HG03571 (cell line): ENCODE data around the gene ACTL10.
"Not testable (repeated sequence)": the region's sequence is repeated elsewhere in the genome, so short reads cannot be mapped to it uniquely, and the experiment has no call there.

Experiments used
- ATAC-seq: cut with Tn5 transposase; IDR thresholded peaks from one replicate; pipeline ENCODE4 v1.9.1; 2021; ENCODE audit not compliant: unreplicated experiment

Gene ACTL10

DNA sequence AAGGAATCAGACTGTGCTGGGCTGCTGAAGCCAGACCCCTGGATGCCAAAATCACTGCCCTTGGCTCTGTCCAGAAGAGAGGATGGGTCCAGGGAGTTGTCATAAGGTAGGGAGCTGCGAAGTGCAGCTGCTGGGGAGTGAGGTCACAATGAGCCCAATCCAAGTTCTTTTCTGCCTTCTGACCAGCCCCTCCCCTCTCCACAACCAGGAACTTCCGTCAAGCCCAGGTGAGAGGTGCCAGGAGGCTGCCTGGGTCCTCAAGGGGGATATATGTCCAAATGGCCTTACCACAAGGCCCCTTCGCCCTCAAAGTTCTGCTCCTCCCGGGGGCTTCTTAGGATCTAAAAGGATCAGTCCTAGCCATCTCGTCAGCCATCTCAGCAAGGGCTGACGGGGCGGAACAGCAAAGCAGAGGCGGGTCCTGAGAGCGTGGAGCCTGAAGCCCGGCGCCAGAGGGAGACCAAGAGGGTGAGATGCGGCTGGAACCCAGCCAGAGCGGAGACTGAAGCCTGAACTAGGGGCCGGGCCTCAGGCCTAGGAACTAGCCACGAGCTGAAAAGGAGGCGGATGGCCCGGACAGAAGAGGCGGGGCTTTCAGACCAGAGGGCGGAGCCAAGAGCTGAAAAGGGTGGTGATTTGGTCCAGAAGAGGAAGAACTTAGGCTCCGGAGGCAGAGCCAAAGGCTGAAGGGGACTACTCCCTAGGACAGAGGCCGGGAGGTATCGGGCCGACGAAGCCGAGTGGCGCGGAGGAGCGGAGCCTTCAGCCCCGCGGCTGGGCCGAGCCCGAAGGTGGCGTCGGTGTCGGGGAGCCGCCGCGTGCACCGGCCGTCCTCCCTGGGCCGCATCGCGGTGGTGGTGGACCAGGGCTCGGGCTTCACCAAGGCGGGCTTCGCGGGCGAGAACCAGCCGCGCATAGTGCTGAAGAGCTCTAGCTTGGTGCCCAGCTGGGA is at the start of gene ACTL10:
ACTL10 (plus strand) TSS at position 651 of the 952 bp plus-strand sequence. CDS start 555 bp downstream, outside the sequence.
- ATAC-seq = peak; percentile 54

DNA sequence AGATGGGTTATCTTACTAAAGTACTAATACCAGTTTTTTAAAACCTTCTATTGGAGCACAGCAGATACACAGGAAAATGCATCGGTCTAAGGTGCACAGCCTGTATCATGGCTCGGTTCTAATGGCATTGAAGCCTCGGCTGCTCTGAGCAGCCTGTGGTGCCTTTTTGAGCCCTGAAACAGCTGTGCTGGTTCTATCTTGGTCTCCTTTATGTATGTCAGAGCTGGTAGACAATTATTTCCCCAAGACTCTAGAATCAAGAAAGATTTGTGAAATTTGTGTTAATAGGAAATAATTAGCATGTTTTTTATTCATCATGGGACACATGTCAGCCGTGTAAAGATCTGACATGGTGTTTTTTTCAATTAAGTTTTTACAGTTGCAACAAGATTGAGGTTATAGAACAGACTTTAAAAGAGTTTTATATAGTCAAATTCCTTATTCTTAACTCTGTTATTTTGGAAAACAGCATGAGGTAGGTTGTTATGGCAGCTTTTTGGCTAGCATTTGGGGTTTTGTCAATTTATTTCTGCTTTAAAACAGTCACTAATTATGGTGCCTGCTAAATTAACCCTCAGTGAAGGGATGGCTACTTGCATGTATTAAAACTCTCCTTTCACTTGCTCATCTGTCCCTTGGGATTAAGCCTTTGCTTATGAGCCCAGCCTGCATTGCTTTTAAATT is 44.9 kb upstream of the ACTL10 start:
- ATAC-seq = no peak

DNA sequence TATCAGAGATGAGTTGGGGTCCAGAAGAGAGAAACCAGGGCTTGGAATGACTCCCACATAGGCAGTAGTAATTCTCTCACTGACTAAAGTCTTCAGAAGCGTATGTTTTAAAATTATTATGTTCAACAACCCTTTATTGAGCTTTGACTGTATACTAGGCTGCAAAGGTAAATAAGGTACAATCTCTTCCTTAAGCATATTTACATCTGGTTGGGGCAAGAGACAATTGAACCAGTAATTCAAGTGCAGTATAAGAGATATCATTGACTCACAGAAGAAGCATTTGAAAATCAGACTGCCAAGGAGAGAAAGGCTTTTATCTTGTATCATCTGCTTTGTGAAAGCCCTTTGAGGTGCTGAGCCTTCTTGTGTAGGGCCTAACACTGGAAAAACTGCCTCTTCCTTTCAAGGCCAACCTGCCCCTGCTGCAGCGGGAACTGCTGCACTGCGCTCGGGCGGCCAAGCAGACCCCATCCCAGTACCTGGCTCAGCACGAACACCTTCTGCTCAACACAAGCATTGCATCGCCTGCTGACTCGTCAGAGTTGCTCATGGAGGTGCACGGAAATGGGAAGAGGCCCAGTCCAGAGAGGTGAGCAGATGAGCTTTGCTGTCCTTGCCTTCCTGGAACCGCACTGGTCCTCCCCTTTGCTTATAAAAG is 43.9 kb upstream of the ACTL10 start:
- no peak for ATAC-seq

DNA sequence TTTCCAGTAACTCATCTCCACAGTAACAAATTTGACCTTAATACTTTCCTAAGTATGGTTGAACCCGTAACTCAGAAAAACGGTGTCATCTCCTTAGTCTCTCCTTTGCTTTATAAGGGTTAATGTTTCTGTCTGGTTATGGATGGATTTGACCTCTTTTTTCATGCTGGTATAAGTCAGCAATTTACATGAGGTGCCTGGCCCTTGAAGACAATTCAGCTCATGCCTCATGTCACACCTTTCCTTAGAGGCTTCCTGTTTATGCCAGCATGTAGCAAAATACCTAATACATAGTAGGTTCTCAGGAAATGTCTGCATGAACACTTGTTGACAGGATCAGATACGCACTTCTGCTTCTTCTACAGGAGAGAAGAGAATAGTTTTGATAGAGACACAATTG is 42.3 kb upstream of the ACTL10 start:
- no peak for ATAC-seq

DNA sequence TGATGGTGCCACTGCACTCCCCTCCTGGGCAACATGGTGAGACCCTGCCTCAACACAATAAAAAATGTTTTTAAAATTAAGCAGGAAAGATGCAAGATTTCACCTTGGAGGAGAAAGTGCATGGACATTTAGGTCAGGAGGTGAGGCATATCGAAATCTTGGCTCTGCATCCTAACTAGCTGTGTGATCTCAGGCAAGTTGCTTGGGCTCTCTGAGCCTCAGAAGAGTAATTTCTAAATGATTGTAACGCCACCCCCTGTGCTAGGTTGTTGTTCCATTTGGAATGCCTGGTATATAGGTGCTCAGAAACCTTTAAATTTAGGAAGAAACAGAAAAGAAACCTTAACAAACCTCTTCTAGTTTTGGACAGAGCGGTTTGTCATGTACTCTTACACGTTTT is 40.6 kb upstream of the ACTL10 start:
- no peak for ATAC-seq

DNA sequence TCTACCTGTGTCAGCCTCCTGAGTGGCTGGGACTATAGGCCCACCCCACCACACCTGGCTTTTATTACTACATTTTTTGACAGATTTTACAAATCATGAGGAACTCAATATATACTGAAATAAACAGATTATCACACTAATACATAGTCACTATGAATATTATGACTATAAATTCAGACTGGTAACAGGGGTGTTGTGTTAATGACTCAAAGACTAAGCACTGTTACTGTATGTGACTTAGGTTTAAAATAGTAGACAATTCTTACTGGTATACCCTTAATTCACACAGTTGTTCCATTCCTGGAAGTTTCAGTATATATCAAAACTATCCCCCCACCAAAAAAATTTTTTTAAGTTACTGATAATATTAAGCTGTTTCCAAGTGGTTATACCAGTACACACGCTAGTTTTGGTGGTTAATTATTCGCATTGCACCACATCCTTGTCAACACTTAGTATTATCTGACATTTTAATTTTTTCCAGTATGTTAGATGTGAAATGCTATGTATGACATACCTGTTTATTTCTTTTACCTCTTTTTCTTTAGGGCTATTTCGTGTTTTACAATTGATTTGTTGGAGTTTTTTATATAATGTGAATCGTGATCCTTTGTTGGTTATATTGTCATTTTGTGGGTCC is 39.0 kb upstream of the ACTL10 start:
- ATAC-seq = no peak

DNA sequence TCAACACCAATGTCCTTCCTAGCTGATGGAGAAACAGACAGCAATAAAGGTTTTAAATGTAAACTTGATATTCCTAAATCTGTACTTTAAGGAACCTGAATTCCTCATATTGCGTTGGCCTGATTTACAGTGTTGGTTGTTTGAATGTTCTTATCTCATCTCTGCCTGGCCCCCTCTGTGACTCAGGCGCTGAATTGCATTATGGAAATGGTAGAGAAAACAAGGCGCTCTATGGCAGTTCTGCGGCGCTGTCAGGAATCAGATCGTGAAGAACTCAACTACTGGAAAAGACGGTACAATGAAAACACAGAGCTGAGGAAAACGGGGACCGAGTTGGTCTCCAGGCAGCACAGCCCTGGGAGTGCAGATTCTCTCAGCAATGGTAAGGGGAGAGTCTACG is 37.2 kb upstream of the ACTL10 start:
- no peak for ATAC-seq

DNA sequence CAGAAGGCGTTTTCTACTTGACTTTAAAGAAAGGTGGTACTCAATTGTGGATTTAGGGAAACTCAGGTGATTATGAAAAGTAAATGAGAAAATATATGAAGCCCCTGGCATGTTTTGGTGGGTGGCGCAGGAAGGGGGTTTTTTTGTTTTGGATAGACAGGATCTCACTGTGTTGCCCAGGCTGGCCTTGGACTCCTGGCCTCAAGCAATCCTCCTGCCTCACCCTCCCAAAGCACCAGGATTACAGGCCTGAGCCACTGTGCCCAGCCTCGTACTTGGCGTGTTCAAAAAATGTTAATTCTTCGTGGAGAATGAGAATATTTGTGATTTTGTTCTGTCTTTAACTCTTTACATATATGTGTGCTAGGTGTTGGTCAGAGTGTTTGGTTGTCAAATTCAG is 36.8 kb upstream of the ACTL10 start:
- ATAC-seq = no peak

DNA sequence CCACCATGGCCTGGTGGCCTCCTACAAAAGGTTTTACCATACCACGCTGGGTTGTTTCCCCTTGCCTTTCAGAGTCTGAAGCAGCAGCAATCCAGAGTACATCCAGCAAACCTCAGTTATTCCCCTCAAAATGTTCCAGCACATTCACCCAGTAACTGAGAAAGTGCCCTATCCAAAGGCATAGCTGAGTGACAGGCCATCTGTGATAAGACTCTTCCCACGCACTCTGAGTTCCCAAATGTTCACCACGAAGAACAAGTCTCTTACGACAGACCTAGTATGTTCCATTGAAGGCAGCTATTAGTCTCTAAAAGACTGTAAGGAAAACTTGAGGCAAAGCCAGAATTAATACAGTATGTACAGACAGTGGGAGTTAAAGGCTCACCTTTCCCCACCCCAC is 36.2 kb upstream of the ACTL10 start:
- no peak for ATAC-seq

DNA sequence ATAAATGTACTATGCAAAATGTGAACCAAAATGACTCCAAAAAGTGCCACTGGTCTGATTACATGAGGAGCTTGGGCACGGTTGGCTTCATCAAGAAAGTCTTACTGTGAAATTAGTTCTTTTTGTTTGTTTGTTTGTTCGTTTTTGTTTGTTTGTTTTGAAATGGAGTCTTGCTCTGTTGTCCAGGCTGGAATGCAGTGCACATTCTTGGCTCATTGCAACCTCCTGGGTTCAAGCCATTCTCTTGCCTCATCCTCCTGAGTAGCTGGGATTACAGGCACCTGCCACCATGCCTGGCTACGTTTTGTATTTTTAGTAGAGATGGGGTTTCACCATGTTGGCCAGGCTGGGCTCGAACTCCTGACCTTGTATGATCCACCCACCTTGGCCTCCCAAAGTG is 34.8 kb upstream of the ACTL10 start:
- not testable (repeated sequence) for ATAC-seq

DNA sequence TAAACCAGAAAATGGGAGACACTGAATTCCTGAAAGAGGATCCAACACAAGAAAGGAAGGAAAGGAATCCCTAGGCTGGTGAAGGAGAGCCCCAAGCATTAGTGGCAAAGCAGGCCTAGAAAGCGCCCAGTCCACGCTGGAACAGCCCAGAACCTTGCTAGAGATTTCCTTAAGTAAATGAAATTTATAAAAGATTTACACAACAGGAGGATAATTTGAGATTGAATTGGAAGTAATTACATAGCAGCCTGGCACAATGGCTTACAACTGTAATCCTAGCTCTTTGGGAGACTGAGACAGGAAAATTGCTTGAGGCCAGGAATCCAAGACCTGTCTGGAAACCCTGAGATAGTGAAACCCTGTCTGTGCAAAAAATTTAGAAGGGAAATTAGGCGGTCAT is 31.4 kb upstream of the ACTL10 start:
- ATAC-seq = no peak

DNA sequence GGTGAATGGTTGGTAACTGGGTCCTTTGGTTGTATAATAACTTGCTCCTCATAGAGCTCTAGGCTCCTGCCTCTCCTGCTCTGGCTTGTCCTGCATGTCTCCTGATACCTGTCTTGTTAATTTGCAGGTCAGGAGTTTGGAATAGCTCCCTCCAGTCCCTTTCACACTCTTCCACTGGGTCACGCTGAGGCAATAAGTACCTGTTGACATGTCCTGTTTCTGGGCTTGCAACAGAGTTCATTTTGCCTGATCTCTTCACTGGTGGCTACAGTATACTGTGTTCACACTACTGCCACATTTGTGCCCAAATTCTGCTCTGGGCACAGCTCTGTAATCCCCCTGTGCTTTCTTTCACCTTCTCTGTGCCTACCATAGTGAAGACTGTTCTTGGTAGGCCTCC is 30.0 kb upstream of the ACTL10 start:
- ATAC-seq = no peak

DNA sequence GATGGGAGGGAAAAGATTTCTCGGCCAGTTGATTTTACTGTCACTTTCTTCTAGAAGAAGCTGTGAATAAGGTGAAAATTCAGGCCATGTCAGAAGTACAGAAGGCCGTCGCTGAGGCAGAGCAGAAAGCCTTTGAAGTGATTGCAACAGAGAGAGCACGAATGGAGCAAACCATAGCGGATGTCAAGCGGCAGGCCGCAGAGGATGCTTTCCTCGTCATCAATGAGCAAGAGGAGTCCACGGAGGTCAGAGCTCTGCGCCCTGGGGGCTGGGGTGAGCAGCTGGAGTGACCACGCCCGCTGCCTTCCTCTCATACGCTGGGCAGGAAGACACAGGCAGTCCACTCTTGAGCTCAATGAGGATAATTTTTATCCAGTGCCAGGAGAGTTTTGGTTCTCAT is 26.5 kb upstream of the ACTL10 start:
- ATAC-seq = no peak

DNA sequence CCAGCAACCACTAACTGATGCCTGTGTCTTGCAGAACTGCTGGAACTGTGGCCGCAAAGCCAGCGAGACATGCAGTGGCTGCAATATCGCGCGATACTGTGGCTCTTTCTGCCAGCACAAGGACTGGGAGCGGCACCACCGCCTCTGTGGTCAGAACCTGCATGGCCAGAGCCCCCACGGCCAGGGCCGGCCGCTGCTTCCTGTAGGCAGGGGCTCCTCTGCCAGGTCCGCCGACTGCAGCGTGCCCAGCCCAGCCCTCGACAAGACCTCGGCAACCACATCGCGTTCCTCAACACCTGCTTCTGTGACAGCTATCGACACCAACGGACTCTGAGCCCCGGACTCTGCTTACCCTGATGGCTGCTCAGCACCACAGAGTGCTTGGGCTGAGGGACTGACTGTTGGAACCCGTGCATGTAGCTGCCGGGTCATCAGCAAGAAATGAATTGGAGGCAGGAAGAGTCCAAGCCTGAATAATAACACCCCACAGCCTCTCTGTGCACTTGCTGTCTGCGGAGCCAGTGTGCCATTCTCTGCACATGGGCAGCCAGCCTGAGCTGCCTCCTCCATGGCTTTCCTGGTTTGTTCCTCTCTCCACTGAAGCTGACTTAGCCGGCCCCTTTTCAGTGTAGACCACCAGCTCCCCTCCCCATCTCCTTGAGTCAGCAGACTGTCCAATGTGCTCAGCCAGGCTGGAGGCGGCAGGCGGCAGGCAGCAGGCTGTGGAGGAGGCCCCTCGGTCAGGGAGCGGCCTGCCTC is 22.3 kb upstream of the ACTL10 start:
- no peak for ATAC-seq

DNA sequence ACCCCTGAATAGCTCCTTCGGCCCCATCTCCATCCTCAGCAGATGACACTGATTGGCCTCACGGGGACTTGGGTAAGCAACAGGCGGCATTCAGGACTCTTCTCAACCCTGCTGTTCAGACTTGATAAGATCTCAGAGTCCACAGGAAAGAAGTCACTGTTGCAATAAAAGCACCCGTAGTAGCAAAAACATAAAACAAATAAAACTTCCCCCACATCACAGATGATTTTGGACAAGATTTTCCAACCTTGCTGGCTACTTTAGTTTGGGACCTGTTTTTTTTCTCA is 21.7 kb upstream of the ACTL10 start:
- no peak for ATAC-seq

DNA sequence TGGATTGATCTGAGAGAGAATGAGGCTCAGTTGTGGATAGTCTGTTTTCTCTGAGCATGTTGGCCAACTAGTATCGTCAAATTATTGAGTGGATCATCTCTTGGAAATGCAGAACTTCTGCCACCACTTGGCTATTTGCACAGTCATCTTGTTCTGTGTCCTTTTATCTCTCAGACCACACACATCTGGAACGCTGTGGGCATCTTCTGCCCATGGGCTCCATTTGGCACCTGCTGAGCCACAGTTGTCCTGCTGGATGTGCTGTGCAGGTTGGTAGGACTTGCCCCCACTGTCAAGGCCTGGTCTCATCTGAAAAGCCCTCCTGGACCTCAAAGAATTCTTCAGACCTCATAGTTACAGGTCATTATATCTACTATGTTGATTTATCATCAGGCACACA is 21.3 kb upstream of the ACTL10 start:
- ATAC-seq = no peak

DNA sequence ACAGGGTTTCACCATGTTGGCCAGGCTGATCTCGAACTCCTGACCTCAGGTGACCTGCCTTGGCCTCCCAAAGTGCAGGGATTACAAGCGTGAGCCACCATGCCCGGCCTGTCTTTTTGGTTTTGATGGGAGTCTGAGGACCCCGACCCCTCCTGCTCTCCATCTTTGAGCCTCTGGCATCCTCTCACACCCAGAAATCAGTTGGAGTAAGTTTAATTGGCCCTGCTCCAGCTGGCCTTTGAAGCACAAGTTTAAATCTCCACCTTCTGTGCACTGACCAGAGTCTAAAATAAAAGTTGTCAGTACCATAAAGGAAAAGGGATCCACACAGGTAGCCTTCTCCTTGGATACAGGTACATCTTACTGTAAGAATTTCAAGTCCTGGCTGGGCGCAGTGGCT is 20.6 kb upstream of the ACTL10 start:
- no peak for ATAC-seq

DNA sequence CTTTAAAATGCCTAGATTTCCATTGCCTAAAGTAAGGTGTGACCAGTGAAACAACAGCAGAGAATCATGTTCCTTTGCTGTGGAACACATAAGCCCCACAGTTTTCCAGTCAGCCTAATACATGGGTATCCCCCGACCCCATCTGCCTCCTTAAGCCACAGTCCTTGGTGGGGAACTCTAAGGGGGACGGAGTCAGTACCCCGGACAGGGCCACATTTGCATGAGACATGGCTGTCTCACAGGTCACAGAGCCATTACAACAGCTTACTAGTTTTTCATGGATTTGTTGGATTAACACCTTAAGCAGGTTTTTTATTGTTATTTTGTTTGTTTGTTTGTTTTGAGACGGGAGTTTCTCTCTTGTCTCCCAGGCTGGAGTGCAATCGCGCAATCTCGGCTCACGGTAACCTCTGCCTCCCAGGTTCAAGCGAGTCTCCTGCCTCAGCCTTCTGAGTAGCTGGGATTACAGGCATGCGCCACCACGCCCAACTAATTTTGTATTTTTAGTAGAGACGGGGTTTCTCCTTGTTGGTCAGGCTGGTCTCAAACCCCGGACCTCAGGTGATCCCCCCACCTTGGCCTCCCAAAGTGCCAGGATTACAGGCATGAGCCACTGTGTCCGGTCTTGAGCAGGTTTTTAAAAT is 19.7 kb upstream of the ACTL10 start:
- not testable (repeated sequence) for ATAC-seq

DNA sequence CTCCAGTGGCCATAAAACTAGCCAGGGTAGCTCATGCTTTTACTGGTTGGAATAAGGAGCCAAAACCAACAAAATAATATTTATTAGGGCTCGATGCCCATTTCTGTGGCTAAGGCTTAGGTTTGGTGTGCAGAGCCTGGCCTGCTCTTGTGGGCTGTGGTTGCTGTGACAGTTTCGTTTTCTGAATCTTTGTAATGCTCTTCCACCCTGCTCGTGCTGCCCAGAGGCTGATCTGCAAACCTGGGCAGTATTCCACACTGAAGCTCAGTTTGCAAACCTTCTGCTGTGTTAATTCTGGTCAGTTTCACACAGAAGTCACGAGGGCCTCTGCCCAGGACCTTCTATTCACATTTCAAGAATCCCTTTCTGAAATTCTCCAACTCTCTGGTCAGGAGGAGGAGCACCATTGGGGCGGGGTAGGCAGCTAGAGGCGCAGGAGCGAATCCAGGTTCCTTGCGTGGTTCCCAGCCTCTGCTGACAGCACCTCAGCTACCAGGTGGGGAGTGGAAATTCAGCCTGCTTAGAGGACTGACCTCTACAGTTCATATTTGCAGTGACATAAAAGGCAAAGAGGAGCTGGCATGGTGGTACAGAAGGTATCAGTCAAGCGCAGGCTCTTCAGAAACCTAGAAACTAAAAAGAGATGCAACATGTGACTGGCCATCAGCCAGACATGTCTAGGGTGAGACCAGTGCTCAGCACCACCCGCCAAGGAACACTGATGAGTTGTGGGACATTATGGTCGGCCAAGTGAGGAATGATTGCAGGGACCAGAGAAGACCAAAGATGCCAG is 18.9 kb upstream of the ACTL10 start:
- no peak for ATAC-seq
